Esophagus muscularis mucosa (tissue), 4 donors: ENCODE data around the gene NUP50. TPM values are rescaled to one million over a fixed set of nuclear protein-coding genes. Genes with fewer than 3 reads are reported as not detected.

Experiments used
- DNase-seq: peaks from one replicate; pipeline ENCODE4 v3.0.0-alpha.2; 2017; ENCODE audit errors: extremely low spot score
- H3K27ac ChIP-seq, 4 donors: fragments of 200-600 bp; sonication (generic); replicated peaks in 1 of 4; 1 replicate in 3 of 4; 2 replicates in 1 of 4; pipeline ENCODE4 v1.5.1; 2016 to 2019; ENCODE audit warnings: mild to moderate bottlenecking in 1 of 4
- H3K27me3 ChIP-seq, 4 donors: fragments of 200-600 bp; sonication (generic); one replicate each; pipeline versions ENCODE4 v1.5.1 to v1.6.0; 2016 to 2019
- H3K36me3 ChIP-seq, 4 donors: fragments of 200-600 bp; sonication (generic); one replicate each; pipeline ENCODE4 v1.5.1; 2016 to 2019
- H3K4me1 ChIP-seq, 4 donors: fragments of 200-600 bp; sonication (generic); one replicate each; pipeline ENCODE4 v1.5.1; 2016 to 2019
- H3K4me3 ChIP-seq, 4 donors: fragments of 200-600 bp; sonication (generic); 1 replicate in 2 of 4; 2 replicates in 2 of 4; pipeline ENCODE4 v1.5.1; 2016 to 2019; ENCODE audit warnings: mild to moderate bottlenecking in 4 of 4, moderate library complexity in 1 of 4
- H3K9me3 ChIP-seq, 4 donors: fragments of 200-600 bp; sonication (generic); 1 replicate in 3 of 4; 2 replicates in 1 of 4; pipeline ENCODE4 v1.5.1; 2016 to 2019
- EP300 ChIP-seq: sonication (generic); formaldehyde crosslinking; IDR thresholded peaks from one replicate; pipeline ENCODE4 v1.6.1; 2017; ENCODE audit warnings: antibody characterized with exemption
- POLR2A ChIP-seq: fragments of 450-650 bp; IDR thresholded peaks from one replicate; pipeline ENCODE4 v1.6.1; 2017; ENCODE audit warnings: antibody characterized with exemption, moderate library complexity, mild to moderate bottlenecking, low read depth
- POLR2AphosphoS5 ChIP-seq, 2 donors: sonication (generic); formaldehyde crosslinking; IDR thresholded peaks; one replicate each; pipeline ENCODE4 v1.6.1; 2017; ENCODE audit warnings: antibody characterized with exemption in 2 of 2
- WGBS: methylation state at CpG from one replicate; pipeline ENCODE4 v1.1.5; 2018; 5-methylcytosine and 5-hydroxymethylcytosine counted together
- intact Hi-C: fragments of 100-400 bp; cut with DNase I; formaldehyde crosslinking; loops from one replicate; pipeline ENCODE4 v1.15.1; 2023
- total RNA-seq, 4 donors: library from RNA; depleted of rRNA; stranded (reverse); fragments of >200 nt; gene quantifications; one replicate each; pipeline versions ENCODE4 v1.1.0 to v1.2.1, GENCODE V29; 2016
- TF ChIP-seq, protein P1 (sequence below), 3 experiments: fragments of 200-600 bp in 2 of 3; fragments of 450-650 bp in 1 of 3; sonication (generic) in 2 of 3; IDR thresholded peaks; one replicate each; pipeline ENCODE4 v1.5.1; 2017 to 2019; ENCODE audit warnings: antibody characterized with exemption in 3 of 3, mild to moderate bottlenecking in 2 of 3, moderate library complexity in 1 of 3

NUP50 gene
- total RNA-seq, 4 donors from 2014 or later = 22.7 to 40.3 (median 30.0) TPM

DNA sequence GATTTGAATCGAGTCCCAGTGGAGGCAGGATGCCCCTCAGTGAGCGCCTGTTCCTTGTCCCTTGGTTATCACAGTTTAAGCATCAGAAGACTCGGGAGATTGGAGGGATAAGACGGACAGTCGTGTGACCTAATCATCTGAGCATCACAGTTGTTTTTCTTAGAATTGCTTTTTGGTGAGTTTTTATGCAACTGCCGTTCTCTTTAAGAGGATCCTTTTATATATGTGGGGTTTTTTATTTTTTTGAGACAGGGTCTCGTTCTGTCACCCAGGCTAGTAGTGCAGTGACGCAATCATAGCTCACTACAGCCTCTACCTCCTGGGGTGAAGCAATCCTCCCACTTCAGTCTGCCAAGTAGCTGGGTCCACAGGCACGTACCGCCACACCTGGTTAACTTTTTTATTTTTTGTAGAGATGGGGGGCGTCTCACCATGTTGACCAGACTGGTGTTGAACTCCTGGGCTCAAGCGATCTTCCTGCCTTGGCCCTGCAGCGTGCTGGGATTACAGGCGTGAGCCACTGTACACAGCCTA lies 16.5 kb downstream of the NUP50 start:
- TF ChIP-seq POLR2A = no peak
- TF ChIP-seq, protein P1, sequence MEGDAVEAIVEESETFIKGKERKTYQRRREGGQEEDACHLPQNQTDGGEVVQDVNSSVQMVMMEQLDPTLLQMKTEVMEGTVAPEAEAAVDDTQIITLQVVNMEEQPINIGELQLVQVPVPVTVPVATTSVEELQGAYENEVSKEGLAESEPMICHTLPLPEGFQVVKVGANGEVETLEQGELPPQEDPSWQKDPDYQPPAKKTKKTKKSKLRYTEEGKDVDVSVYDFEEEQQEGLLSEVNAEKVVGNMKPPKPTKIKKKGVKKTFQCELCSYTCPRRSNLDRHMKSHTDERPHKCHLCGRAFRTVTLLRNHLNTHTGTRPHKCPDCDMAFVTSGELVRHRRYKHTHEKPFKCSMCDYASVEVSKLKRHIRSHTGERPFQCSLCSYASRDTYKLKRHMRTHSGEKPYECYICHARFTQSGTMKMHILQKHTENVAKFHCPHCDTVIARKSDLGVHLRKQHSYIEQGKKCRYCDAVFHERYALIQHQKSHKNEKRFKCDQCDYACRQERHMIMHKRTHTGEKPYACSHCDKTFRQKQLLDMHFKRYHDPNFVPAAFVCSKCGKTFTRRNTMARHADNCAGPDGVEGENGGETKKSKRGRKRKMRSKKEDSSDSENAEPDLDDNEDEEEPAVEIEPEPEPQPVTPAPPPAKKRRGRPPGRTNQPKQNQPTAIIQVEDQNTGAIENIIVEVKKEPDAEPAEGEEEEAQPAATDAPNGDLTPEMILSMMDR (IDR thresholded peaks at IDR 0.05) = no peak
- TF ChIP-seq EP300 = no peak
- TF ChIP-seq POLR2AphosphoS5 (IDR thresholded peaks at IDR 0.05) = no peak
- no peak overlapping the region for H3K27ac ChIP-seq
- no peaks in the 10 kb centered on the region for H3K9me3 ChIP-seq
- intact Hi-C loops = no loop called here
- DNase-seq = no peak
- H3K27me3 ChIP-seq = no peaks in the 10 kb centered on the region
- no peaks in the 10 kb centered on the region for H3K4me1 ChIP-seq
- H3K36me3 ChIP-seq = peaks cover 15 to 94% (median 88%) of the 10 kb centered on the region in 4 donors
- WGBS = 92% methylated on average over 14 of the region's 14 CpGs
- no peak overlapping the region for H3K4me3 ChIP-seq

- DNase-seq = no peak
- intact Hi-C loops = no loop called here
- H3K4me3 ChIP-seq = no peak overlapping the region
- H3K36me3 ChIP-seq = peaks cover 21 to 94% (median 88%) of the 10 kb centered on the region in 4 donors
- TF ChIP-seq POLR2A = no peak
- TF ChIP-seq, protein P1 (IDR thresholded peaks at IDR 0.05) = no peak
- TF ChIP-seq POLR2AphosphoS5 (IDR thresholded peaks at IDR 0.05) = no peak
- no peaks in the 10 kb centered on the region for H3K4me1 ChIP-seq
- H3K27ac ChIP-seq = no peak overlapping the region
- no peaks in the 10 kb centered on the region for H3K27me3 ChIP-seq
- H3K9me3 ChIP-seq = no peaks in the 10 kb centered on the region
- 93% methylated on average over 4 of the region's 4 CpGs for WGBS
Observed at GRCh38 chr22:45181240-45181639, 17.5 kb downstream of the NUP50 start.

- Histone ChIP-seq H3K36me3 (peaks cover 21 to 91% (median 85%) of the 10 kb centered on the region in 4 donors), H3K4me1 (no peaks in the 10 kb centered on the region), H3K4me3 (no peak overlapping the region), H3K27me3 (no peaks in the 10 kb centered on the region), H3K27ac (no peak overlapping the region), H3K9me3 (no peaks in the 10 kb centered on the region)
- DNase-seq = no peak
- TF ChIP-seq, protein P1 (IDR thresholded peaks at IDR 0.05) = no peak
- TF ChIP-seq EP300 (no peak), POLR2A (no peak), POLR2AphosphoS5 (IDR thresholded peaks at IDR 0.05) (no peak)
- intact Hi-C loops = no loop called here
- WGBS = 87% methylated on average over 2 of the region's 2 CpGs
Observed at GRCh38 chr22:45181766-45182165, 18.0 kb downstream of the NUP50 start.

DNA sequence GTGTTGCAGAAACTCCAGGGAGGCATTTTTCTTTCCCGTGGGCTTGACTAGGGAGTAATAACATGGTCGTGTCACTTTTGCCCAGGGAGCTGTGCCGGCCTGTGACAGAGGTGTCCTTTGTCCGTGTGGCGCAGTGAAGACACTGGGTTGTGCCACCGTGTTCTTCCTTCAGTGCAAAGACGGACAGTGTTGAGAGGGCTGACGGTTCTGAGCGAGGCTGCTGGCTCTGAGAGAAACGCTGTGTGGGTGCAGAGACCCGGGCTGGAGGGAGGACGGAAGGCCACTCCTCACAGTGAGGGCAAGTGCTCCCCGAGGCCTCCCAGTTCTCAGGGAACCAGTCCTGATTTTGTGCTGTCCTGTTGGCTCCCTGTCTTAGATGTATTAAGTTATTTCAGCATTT lies 20.2 kb downstream of the NUP50 start:
- H3K9me3 ChIP-seq = no peaks in the 10 kb centered on the region
- no peak for DNase-seq
- no peaks in the 10 kb centered on the region for H3K27me3 ChIP-seq
- WGBS = 85% methylated on average over 12 of the region's 13 CpGs
- H3K36me3 ChIP-seq = peaks cover 21 to 83% (median 71%) of the 10 kb centered on the region in 4 donors
- H3K4me1 ChIP-seq = no peaks in the 10 kb centered on the region
- TF ChIP-seq, protein P1 (IDR thresholded peaks at IDR 0.05) = no peak
- TF ChIP-seq POLR2A (no peak), EP300 (no peak), POLR2AphosphoS5 (IDR thresholded peaks at IDR 0.05) (no peak)
- H3K27ac ChIP-seq = no peak overlapping the region
- no peak overlapping the region for H3K4me3 ChIP-seq
- intact Hi-C loops = no loop called here
